CD14-positive monocyte (primary cell): ENCODE data around the gene TMEM234. TPM values are rescaled to one million over a fixed set of nuclear protein-coding genes. Genes with fewer than 3 reads are reported as not detected.

Source experiments
- DNase-seq, 3 donors: peaks; one replicate each; pipeline ENCODE4 v3.0.0-alpha.2; 2011 to 2022
- H2AFZ ChIP-seq: 2 replicates; pipeline ENCODE4 v1.6.0; 2012; ENCODE audit warnings: mild to moderate bottlenecking, low read depth, low read length, inconsistent platforms; ENCODE audit not compliant: insufficient read depth, poor library complexity, severe bottlenecking
- H3K27ac ChIP-seq, 2 donors: 1 replicate in 1 of 2; 2 replicates in 1 of 2; pipeline ENCODE4 v1.5.1; 2012 to 2013; ENCODE audit warnings: low read length in 2 of 2, control low read depth in 1 of 2, inconsistent platforms in 1 of 2, low read depth in 1 of 2, mild to moderate bottlenecking in 1 of 2
- H3K27me3 ChIP-seq, 2 donors: one replicate each; pipeline versions ENCODE4 v1.6.0 to v1.6.1; 2011 to 2013; ENCODE audit warnings: low read length in 2 of 2; ENCODE audit not compliant: control insufficient read depth in 2 of 2, insufficient read depth in 2 of 2
- H3K36me3 ChIP-seq, 2 donors: replicated peaks in 1 of 2; 1 replicate in 1 of 2; 2 replicates in 1 of 2; pipeline versions ENCODE4 v1.5.1 to v1.6.1; 2012 to 2013; ENCODE audit warnings: low read length in 2 of 2, control low read depth in 1 of 2, inconsistent platforms in 1 of 2, mild to moderate bottlenecking in 1 of 2; ENCODE audit not compliant: insufficient read depth in 2 of 2, control insufficient read depth in 1 of 2
- H3K4me1 ChIP-seq, 2 donors: 1 replicate in 1 of 2; 2 replicates in 1 of 2; pipeline versions ENCODE4 v1.5.1 to v1.6.1; 2012 to 2013; ENCODE audit warnings: low read length in 2 of 2, control low read depth in 1 of 2, inconsistent platforms in 1 of 2, mild to moderate bottlenecking in 1 of 2, moderate library complexity in 1 of 2; ENCODE audit not compliant: insufficient read depth in 2 of 2, control insufficient read depth in 1 of 2
- H3K4me2 ChIP-seq: replicated peaks from 2 replicates; pipeline ENCODE3; 2012; ENCODE audit warnings: low read length, moderate library complexity, mild to moderate bottlenecking; ENCODE audit not compliant: poor library complexity, severe bottlenecking; ENCODE audit errors: extremely low read depth
- H3K4me3 ChIP-seq, 3 experiments: fragments of 200-600 bp in 1 of 3; sonication (generic) in 1 of 3; replicated peaks in 1 of 3; 1 replicate in 2 of 3; 2 replicates in 1 of 3; pipeline ENCODE4 v1.5.1; 2011 to 2013; ENCODE audit warnings: low read length in 3 of 3, mild to moderate bottlenecking in 3 of 3, control low read depth in 2 of 3, low read depth in 2 of 3, inconsistent platforms in 1 of 3, moderate library complexity in 1 of 3
- H3K79me2 ChIP-seq: 2 replicates; pipeline ENCODE4 v1.6.0; 2012; ENCODE audit warnings: mild to moderate bottlenecking, control low read depth, inconsistent platforms, low read length, moderate library complexity; ENCODE audit not compliant: insufficient read depth
- H3K9ac ChIP-seq: 2 replicates; pipeline ENCODE4 v1.6.0; 2017; ENCODE audit warnings: low read length, mild to moderate bottlenecking; ENCODE audit not compliant: insufficient read depth, poor library complexity, severe bottlenecking
- H3K9me3 ChIP-seq, 2 donors: replicated peaks in 1 of 2; 1 replicate in 1 of 2; 2 replicates in 1 of 2; pipeline versions ENCODE4 v1.5.1 to v1.6.1; 2012 to 2013; ENCODE audit warnings: low read length in 2 of 2, control low read depth in 1 of 2; ENCODE audit not compliant: control insufficient read depth in 1 of 2, insufficient read depth in 1 of 2
- H4K20me1 ChIP-seq: 2 replicates; pipeline ENCODE4 v1.6.0; 2012; ENCODE audit warnings: mild to moderate bottlenecking, low read length, control low read depth, moderate library complexity; ENCODE audit not compliant: insufficient read depth
- H3K27ac Mint-ChIP-seq, 7 donors: one replicate each; pipeline ENCODE4 v1.8.0; 2020; ENCODE audit warnings: mild to moderate bottlenecking in 7 of 7, mixed read lengths in 7 of 7, moderate library complexity in 6 of 7, inconsistent platforms in 2 of 7
- H3K27me3 Mint-ChIP-seq, 3 donors: one replicate each; pipeline ENCODE4 v1.8.0; 2021 to 2022; ENCODE audit warnings: low read depth in 3 of 3, mild to moderate bottlenecking in 3 of 3, mixed read lengths in 3 of 3, moderate library complexity in 3 of 3, inconsistent platforms in 1 of 3
- H3K36me3 Mint-ChIP-seq, 2 donors: one replicate each; pipeline ENCODE4 v1.8.0; 2020; ENCODE audit warnings: mixed read lengths in 2 of 2, inconsistent platforms in 1 of 2, mild to moderate bottlenecking in 1 of 2
- H3K4me1 Mint-ChIP-seq: one replicate; pipeline ENCODE4 v1.8.0; 2020; ENCODE audit warnings: mild to moderate bottlenecking, mixed read lengths
- H3K4me3 Mint-ChIP-seq, 2 donors: one replicate each; pipeline ENCODE4 v1.8.0; 2020; ENCODE audit warnings: mild to moderate bottlenecking in 2 of 2, mixed read lengths in 2 of 2, moderate library complexity in 1 of 2
- H3K9me3 Mint-ChIP-seq, 7 donors: one replicate each; pipeline ENCODE4 v1.8.0; 2020 to 2022; ENCODE audit warnings: mixed read lengths in 7 of 7, mild to moderate bottlenecking in 6 of 7, moderate library complexity in 6 of 7, inconsistent platforms in 2 of 7
- CTCF ChIP-seq: fragments of 200-600 bp; IDR thresholded peaks from one replicate; pipeline ENCODE4 v1.8.0; 2022; ENCODE audit warnings: antibody characterized with exemption, mild to moderate bottlenecking
- WGBS: methylation state at CpG from one replicate; pipeline ENCODE4 v1.1.5; 2013; ENCODE audit warnings: missing lambda C conversion rate; ENCODE audit not compliant: insufficient coverage; 5-methylcytosine and 5-hydroxymethylcytosine counted together
- intact Hi-C, 2 donors: fragments of 100-400 bp; cut with micrococcal nuclease; formaldehyde crosslinking; loops; one replicate each; pipeline versions ENCODE4 v1.15.0 to v1.15.1; 2023
- polyA plus RNA-seq, 3 donors: library from polyadenylated mRNA; depleted of rRNA in 1 of 3; unstranded in 2 of 3; stranded (reverse) in 1 of 3; fragments of 300-500 nt in 2 of 3; fragments of >200 nt in 1 of 3; fragmentation: Illumina TruSeq in 2 of 3; gene quantifications; 1 replicate in 2 of 3; 2 replicates in 1 of 3; pipeline ENCODE4 v1.2.3, GENCODE V29; 2012 to 2021

Gene TMEM234
- polyA plus RNA-seq, 3 donors = 12.8 to 22.0 (median 14.5) TPM

GRCh38 chr1:32192220-32192948, 29.8 kb downstream of the TMEM234 start:
- no peak for TF ChIP-seq CTCF
- H3K9me3 ChIP-seq = no peaks in the 10 kb centered on the region
- H3K4me3 ChIP-seq = no peak overlapping the region
- Mint-ChIP-seq H3K4me3 (no peak overlapping the region), H3K4me1 (peaks cover 1% of the 10 kb centered on the region), H3K9me3 (peaks cover 0 to 1% (median 0%) of the 10 kb centered on the region in 7 donors), H3K27ac (peak overlapping the region in 2 of 7 donors; percentile 5 to 34), H3K36me3 (peaks cover 94 to 99% of the 10 kb centered on the region in 2 donors), H3K27me3 (no peaks in the 10 kb centered on the region)
- H3K4me1 ChIP-seq = no peaks in the 10 kb centered on the region
- peaks cover 99 to 100% of the 10 kb centered on the region in 2 donors for H3K36me3 ChIP-seq
- H3K4me2 ChIP-seq = no peak overlapping the region
- peaks cover 9% of the 10 kb centered on the region for H4K20me1 ChIP-seq
- intact Hi-C loops = no loop called here
- peaks cover 9% of the 10 kb centered on the region for H3K79me2 ChIP-seq
- no peak overlapping the region for H2AFZ ChIP-seq
- H3K27me3 ChIP-seq = no peaks in the 10 kb centered on the region
- 95% methylated on average over 4 of the region's 8 CpGs for WGBS
- H3K27ac ChIP-seq = no peak overlapping the region
- no peak for DNase-seq
- no peak overlapping the region for H3K9ac ChIP-seq

GRCh38 chr1:32187850-32188249, 34.3 kb downstream of the TMEM234 start:
- peak overlapping the region in 1 of 7 donors; percentile 9 for H3K27ac Mint-ChIP-seq
- Histone ChIP-seq H3K4me3 (no peak overlapping the region), H3K4me2 (no peak overlapping the region), H3K9ac (no peak overlapping the region), H3K4me1 (no peaks in the 10 kb centered on the region), H3K79me2 (peaks cover 46% of the 10 kb centered on the region), H2AFZ (no peak overlapping the region), H3K9me3 (no peaks in the 10 kb centered on the region), H4K20me1 (peaks cover 39% of the 10 kb centered on the region), H3K36me3 (peaks cover 85 to 89% of the 10 kb centered on the region in 2 donors), H3K27ac (no peak overlapping the region), H3K27me3 (no peaks in the 10 kb centered on the region)
- no peak overlapping the region for H3K4me3 Mint-ChIP-seq
- H3K9me3 Mint-ChIP-seq = no peaks in the 10 kb centered on the region
- peaks cover 15% of the 10 kb centered on the region for H3K4me1 Mint-ChIP-seq
- intact Hi-C loops = loop anchor here in 1 of 2 donors (10.0 kb wide), 1 partner anchor 107 kb away; the partner anchor contains the start of gene HDAC1
- peaks cover 0 to 2% (median 0%) of the 10 kb centered on the region in 3 donors for H3K27me3 Mint-ChIP-seq
- TF ChIP-seq CTCF = no peak
- WGBS = over 99% methylated on average over 9 of the region's 9 CpGs
- peaks cover 76 to 99% of the 10 kb centered on the region in 2 donors for H3K36me3 Mint-ChIP-seq
- no peak for DNase-seq
